Frontal cortex (tissue), 4 donors: ENCODE results near the gene ASTN1. TPM values are rescaled to one million over a fixed set of nuclear protein-coding genes. Genes with fewer than 3 reads are reported as not detected.
"Not testable (repeated sequence)": the region's sequence is repeated elsewhere in the genome, so short reads cannot be mapped to it uniquely, and the experiment has no call there.

Source experiments
- DNase-seq, 2 donors: peaks; one replicate each; pipeline ENCODE4 v3.0.0; 2012; ENCODE audit warnings: low spot score in 2 of 2
- FAIRE-seq: peaks from 2 replicates; lab custom pipeline; 2012; peaks lifted over from hg19 to GRCh38; lab: Jason Lieb, UNC
- total RNA-seq: library from RNA; depleted of rRNA; stranded (reverse); fragments of >200 nt; gene quantifications from one replicate; pipeline ENCODE4 v1.2.3, GENCODE V29; 2014
- donor health status: control.
- donor health status: control.
- donor health status: control.

The ASTN1 gene
- total RNA-seq, 1 donor from 2014 or later, result 59.1 TPM

DNA sequence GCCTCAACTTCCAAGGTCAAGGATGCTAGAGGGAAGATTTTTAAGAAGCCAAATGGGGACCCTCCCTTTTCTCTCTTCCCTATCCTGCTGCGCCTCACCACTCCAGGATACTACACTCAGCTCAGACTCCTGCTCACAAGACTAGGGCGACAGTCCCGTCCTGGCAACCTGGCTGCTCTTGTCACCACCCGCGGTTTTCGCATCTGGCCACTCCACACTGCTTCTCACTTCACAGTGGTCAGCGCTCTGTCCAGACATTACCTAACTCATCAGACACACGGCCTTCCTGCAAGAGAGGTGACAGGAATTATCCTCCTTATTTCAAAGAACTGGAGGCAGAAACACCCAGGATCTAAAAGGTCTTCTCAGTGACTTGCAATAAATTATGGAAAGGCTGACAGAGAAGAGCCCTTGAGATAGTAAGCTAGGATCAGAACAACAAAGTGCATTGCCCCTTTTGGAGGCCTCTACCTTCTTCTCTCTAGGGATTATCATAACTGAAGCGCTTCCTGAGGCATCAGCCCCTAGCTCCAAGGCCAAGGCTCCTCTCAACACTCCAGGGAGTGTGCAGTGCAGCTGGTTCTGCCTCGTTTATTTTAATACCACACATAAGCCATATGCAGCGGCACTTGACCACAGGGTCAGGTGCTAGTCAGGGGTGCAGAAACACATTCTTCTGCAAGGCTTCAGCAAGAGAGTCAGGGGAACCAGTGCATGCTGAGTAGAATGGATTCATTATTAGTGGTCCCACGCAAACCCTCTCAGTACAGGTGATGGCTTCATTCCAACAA is 41.9 kb downstream of the ASTN1 start:
- FAIRE-seq, result no peak
- no peak for DNase-seq

DNA sequence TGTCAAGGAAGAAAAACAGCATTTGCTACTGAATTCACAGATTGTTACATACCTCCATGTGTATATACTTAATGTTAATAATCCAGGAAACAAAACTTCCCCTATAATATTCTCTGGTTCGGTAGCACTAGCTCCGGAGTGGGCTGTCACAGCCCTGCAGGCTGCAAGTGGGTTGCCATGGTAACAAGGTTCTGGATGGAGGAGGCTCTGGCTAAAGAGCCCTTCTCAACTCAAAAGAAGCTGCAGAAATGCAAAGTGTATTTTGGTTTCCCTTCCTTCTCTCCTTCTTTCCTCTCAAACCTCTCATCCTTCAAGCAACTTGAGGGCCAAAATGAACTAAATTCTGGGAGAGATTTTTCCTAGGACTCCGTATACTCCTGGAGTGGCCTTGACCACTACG is 45.2 kb downstream of the ASTN1 start:
- peak in 1 of 2 donors; percentile 14 for DNase-seq
- FAIRE-seq, result no peak

DNA sequence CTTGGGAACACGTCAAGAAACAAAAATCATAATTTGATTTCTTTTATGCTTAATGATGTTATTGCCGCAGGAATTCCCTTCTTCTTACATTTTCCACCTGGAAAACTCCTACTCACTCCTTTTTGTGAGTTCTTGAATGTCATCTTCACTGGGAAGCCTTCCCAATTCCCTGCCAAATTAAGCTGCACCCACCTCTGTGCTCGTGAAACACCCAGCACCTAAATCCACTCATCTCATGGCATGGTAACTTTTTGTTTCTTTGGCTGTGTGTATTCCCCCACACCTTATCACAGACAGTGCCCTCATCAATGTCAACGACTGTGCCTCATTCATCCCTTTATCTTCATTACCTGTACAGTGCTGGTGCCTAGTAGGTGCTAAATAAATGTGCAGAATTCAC is 45.6 kb downstream of the ASTN1 start:
- no peak for FAIRE-seq
- no peak for DNase-seq

DNA sequence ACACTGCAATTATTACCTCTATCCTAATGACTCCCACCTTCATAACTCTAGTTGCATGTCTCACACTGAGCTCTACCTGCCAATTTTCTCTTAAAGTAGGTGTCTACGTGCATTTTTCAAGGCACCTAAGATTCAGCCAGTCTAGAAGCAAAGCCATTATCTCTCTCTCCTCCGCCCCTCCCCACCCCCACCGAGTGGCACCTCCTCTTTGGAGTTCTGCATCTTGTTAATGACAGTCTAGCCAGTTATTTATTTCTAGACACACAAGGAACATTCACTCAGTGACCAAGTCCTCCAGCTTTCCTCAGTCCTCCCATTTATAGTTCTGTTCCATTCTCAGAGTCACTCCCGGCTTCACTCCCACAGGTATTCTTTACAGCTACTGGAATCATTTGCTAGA is 47.6 kb downstream of the ASTN1 start:
- no peak for DNase-seq
- FAIRE-seq, result no peak

DNA sequence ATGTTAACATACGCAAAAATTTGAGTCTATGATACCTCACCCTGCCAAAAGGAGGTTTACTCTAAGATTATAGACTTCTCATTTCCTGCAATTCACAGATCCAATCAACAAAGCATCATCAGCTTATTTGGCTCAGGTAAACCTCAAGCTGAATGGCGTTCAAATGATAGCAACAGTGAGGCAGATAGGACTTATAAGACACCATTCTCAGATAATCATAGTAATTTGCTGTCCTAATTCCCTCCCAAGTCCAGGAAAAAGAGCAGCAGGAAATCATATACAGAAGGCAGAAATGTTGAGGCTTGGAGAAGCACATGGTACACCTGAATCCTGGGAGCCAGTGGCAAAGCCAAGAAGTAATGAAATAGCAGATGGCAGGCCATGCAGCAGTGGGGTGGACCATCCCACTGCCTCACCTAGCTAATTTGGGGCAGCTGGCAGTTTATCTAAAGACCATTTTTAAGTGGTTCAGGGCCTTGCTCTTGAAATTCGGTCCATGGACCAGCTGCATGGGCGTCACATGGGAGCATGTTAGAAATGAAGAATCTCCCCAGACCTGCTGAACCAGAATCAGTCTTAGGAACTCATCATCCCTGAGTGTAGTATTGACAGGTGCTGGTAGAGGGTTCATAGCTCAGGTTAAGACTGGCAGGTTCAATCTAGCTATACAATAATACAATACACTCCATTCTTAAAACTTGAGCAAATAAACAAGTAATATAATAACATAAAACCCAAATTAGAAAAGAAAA is 57.7 kb downstream of the ASTN1 start:
- FAIRE-seq (no peak), DNase-seq (no peak)

DNA sequence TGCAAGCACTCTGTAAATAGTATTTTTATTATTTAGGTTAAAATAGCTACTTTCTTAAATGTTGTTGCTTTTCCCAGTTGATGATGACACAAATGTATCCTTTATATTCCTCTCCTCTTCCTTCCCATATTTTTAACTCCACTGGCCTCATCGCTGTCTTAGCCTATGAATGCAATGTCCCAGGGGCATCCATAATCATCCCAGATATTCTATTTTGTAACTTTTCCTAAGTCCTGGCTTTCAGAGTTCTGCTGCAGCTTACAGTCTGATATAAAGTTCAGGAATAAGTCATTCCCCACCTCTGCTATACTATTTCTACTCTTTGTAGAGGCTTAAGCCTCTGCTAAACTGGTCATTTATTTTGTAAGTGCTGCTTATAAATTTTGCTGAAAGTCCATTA is 58.3 kb downstream of the ASTN1 start:
- FAIRE-seq, result no peak

DNA sequence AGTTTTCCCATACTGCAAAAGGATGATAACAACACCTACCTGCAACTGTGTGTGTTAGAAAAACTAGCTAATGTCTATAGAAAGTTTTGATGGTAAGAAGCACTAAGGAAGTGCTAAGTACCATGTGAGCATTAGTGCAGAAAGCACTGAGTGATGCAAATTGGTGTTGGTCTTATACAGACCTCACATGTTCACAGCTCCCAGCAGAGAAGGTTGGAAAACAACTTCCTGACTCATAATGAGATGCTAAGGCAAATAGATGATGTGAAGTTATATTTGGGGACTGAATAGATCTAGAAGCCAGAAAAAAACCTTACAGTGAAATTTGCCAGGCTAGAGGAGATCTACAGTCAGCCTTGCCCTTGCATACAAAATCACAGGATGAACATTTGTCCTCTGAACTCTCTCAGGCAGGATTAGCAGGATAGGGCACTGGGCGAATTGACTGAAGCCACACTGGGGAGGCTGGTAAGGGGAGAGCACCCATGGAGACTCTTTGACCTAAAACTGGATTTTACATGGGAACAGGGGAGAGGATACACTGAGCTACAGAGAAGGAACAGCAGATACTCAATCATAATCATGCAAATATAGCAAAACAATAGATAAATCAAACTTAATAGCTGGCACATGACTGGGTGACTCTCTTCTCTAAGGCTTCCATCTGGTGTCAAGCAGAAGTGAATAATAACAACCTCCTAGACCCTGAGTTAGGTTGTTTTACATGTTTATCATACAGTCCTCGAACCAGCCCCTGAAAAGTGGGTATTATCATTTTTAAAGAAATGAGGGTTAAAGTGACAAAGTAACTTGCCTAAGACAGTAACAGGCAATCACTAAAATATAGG is 61.3 kb downstream of the ASTN1 start:
- DNase-seq (no peak), FAIRE-seq (no peak)

More for the DNA sequence above, 58.3 kb downstream of the ASTN1 start:
- no peak for DNase-seq

DNA sequence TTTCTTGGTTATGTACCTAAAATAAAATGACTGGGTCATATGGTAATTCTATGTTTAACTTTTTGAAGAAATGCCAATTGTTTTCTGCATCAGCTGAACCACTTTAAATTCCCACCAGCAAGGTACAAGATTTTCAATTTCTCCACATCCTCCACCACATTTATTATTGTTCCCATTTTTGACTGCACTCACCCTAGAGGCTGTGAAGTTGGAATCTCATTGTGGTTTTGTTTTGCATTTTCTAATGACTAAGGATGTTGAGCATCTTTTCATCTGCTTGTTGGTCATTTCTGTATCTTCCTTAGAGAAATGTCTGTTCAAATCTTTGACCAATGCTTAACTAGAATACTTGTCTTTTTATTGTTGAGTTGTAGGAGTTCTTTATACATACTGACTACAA is 72.5 kb downstream of the ASTN1 start:
- no peak for FAIRE-seq
- DNase-seq, result no peak

DNA sequence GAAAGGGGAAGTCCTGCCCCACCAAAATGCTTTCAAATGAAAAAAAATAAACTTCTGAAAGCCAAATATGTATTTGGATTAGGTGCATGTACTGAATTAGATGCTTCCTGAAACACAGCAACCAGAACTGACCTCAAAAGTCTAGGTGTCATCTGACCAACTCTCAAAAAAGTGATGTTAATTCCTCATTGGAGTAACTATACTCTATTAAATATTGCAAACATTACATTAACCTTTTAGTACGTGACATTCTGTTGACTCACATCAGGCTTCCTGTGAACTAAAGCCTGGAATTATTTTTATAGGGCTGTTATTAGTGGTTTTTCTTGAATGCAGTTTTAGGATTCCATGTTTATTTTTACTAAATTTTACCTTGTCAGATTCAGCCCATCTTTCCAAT is 73.5 kb downstream of the ASTN1 start:
- DNase-seq (no peak), FAIRE-seq (no peak)

DNA sequence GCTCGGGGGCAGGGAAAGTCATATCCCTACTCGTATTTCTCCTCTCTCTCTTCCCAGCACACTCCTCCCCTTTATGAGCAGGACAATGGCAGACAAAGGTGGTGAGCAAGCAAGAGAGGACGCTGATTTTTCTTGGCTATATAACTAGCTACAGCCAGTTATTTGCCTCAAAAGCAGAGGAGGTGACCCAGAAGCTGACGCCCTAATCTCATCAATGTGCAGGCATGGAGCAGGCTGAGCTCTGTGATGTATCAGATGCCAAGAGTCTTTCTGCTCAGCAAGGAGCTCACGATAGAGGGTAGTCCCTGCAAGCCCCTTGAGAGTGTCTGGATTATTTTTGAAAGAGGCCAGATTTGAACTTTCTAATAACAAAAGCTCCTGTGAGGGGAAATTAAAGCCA is 75.5 kb downstream of the ASTN1 start:
- DNase-seq, result no peak
- no peak for FAIRE-seq

DNA sequence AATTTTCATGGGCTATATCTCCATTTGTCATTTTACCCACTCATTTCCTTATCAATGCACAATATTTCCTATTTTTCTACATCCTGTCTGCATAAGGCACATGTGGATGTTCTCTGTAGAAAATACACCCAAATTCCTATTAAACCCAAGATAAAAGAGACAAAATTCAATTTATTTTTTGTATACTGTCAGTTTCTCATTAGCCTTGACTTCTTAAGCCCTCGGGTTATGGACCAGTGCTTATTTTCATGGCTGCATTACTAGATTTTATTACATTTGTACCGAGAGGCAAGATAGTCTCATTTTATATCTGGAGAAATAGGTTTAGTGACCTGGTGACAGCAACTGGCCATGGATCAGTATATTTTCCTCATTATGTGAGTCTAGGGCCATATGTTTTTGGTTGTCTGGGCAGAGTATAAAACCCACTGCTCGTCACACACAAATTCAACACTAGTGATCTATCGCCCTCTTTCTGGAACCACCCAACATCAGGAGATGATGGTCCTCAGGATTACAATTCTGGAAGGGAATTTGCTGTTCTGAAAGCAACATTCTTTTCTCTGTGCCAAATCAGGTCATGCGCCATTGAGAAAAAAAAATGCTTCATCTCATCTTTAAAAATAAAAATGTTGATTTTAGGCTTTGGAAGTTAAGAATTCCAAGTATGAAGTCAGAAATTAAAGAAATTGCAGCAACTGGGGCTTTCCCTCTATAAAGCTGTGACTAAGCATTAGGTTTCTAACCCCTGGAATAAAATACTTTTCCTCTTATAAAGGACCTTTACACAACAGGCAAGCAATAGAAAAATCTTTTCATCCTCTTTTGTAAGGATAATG is 81.4 kb downstream of the ASTN1 start:
- DNase-seq (no peak), FAIRE-seq (no peak)

DNA sequence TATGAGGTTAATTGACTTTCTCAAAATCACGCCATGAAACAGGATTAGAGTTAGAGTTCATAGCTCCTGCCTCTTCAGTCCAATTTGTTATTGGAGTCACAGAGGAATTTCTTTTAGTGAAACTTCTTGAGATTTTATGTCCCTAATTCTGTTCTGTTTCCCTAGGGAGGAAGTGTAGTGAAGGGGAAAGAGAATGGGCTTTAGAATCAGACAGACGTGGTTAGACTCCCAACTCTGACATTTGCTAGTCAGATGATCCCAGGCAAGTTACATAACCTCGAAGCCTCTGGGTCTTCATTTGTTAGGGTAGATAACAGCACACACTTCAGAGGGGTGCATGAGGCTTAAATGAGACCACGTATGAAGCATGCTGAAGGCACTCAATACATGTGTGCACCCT is 83.9 kb downstream of the ASTN1 start:
- no peak for FAIRE-seq
- no peak for DNase-seq

DNA sequence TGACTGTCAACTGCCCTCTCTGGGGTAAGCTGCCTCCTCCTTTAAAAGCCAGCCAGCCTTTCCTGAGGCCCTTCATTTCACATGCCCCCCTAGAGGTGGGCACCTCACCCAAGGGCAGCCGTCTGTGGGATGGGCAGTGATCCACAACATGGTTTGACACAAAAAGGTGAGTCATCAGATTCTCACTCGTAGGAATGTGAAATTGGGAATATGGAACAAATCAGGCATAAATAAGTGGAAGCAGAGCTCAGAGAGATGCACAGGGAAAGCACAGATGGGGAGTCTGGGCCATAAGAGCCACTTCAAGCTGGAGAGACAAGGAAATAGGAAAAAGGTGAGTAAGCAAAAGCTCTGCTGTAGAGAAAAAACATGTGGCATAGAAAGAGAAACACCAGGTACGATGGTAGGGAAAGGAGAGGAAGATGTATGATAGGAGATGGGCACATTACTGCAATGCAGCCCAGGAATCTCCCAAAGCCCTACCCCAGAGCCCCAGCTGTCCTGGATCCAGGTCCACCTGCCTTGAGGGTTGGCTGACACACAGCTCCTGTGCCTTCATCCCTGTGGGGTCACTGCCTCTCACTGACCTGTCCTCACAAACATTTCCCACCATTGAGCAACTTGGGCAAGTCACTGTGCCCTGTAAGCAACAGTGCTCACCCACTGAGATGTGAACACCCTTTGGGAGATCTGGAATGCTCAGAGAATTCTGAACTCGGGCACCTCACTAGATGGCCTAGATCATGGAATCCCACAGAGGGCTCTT is 86.6 kb downstream of the ASTN1 start:
- FAIRE-seq, result no peak
- DNase-seq, result no peak

DNA sequence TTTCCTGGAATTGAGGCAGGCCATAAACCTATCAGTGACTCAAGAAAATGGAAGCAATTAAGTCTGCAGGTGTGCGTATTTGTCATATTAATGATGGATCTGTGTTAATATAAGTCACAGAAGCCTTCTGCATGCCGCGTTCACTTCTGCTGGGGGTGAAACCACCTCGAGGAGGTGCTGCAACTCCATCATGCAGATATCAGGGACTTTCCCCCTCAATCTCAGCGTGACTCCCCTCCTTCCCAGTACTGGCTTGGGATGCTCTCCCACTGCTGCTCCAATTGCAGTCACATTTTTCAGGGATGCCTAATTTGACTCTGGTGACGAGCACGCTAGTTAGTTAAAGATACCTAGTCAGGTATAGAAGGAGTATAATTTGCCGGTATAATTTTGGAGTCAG is 87.5 kb downstream of the ASTN1 start:
- no peak for DNase-seq
- no peak for FAIRE-seq

DNA sequence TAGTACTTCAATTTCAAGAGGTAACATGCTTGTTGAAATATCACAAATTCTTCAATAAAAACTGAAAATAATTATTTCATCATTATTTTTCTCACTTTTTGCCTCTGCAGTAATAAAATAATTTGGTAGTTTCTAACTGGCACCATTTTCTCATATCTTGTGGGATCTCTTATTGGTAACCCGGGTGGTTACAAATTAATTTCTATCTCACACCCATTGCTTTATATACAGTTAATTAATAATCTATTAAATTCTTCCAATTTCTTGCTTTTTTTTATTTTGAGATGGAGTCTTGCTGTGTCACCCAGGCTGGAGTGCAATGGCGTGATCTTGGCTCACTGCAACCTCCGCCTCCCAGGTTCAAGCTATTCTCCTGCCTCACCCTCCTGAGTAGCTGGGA is 89.7 kb downstream of the ASTN1 start:
- not testable (repeated sequence) for DNase-seq

DNA sequence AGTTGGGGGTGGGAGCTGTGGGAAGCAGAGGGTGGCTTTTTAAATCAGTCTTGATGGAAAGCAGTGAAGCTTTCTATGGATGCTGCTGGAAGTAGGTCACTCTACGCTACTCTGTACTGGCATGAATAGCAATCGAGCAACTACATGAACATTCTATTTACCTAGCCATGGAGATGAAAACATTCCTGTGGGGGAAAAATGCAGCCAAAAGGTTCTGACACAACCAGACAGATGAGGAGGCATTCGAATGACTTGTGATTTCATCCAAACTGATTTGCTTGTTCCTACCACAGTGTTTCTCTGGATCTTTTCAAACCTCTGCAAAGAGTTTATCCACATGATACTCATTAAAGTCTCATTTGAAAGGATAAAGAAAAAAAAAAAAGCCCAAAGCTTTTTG is 95.0 kb downstream of the ASTN1 start:
- no peak for FAIRE-seq
- no peak for DNase-seq

More for the DNA sequence above, 89.7 kb downstream of the ASTN1 start:
- FAIRE-seq, result not testable (repeated sequence)

DNA sequence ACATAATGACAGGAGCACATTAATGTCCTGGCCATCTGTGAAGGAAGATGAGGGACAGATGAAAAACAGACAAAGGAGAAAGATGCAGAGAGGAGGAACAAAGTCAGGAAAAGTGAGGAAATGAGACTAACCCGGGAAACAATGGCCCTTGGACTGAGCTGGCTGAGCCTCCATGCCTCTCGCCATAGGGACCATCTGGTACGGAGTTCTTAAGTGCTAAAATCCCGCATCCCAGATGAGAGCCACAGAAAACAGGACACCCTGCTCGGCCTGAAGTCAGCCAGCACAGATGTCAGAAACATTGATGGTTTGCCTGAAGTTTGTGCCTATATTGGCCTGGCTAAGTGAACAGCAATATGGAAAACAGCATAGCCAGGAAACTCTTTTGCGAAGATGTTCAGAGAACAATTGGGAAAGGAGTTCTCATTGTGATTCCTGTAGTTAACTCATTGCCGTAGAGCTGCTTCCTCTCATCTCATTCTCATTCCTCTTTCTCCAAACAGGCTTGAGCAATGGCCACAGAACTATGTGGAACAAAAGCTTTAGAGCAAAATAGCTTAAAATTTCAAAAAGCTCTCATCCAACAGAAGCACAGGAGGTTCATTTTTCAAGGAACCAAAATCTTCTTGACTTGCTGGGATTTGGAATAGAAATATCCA is 96.6 kb downstream of the ASTN1 start:
- no peak for DNase-seq
- FAIRE-seq, result no peak

DNA sequence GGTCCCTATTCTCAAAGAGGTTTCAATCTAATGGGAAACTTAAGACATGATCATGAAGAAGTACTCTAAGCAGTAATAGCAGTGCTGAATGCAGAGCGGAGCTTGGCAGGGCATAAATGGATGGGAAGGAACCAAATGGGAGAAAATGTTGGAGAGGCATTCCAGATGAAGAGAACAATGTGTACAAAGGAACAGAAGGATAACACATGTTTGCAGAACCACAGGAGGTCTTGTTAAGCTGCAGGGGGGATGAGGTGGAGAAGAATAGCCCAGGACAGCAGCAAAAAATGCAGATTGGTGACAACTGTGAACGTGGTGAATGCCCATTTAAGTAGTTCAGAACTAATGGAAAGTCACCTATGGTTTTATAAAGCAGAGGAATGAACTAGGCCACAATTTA is 99.1 kb downstream of the ASTN1 start:
- no peak for DNase-seq
- FAIRE-seq, result no peak
